LNCaP clone FGC (cell line): ENCODE results near the gene SET.
"Not testable (repeated sequence)": the region's sequence is repeated elsewhere in the genome, so short reads cannot be mapped to it uniquely, and the experiment has no call there.

ENCODE experiments used
- DNase-seq: peaks from one replicate; pipeline ENCODE4 v3.0.0-alpha.2; 2011; ENCODE audit warnings: low read depth
- H3K4me3 ChIP-seq: 2 replicates; pipeline ENCODE4 v1.5.1; 2011; ENCODE audit warnings: mild to moderate bottlenecking, low read depth, low read length, control low read depth
- TF ChIP-seq, protein P1 (sequence below): IDR thresholded peaks from 2 replicates; pipeline ENCODE4 v1.5.1; 2012; ENCODE audit warnings: mild to moderate bottlenecking; ENCODE audit not compliant: control insufficient read depth, insufficient read depth; ENCODE audit errors: extremely low read depth

The SET gene

DNA sequence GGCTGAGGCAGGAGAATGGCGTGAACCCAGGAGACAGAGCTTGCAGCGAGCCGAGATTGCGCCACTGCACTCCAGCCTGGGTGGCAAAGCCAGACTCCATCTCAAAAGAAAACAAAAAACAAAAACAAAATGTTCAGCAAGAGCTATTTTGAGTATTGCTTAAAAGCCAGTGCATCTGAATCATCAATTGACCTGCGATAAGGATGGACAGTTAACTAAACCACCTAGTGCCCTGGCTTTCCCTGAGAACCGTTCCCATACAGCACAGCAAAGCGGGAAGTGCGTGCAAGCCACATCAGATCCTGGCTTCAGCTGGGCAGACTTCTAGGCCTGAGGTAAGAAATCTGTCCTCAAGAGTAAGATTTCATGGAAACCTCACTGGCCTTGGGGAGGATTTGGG is 35.1 kb upstream of the SET start:
- TF ChIP-seq, protein P1, sequence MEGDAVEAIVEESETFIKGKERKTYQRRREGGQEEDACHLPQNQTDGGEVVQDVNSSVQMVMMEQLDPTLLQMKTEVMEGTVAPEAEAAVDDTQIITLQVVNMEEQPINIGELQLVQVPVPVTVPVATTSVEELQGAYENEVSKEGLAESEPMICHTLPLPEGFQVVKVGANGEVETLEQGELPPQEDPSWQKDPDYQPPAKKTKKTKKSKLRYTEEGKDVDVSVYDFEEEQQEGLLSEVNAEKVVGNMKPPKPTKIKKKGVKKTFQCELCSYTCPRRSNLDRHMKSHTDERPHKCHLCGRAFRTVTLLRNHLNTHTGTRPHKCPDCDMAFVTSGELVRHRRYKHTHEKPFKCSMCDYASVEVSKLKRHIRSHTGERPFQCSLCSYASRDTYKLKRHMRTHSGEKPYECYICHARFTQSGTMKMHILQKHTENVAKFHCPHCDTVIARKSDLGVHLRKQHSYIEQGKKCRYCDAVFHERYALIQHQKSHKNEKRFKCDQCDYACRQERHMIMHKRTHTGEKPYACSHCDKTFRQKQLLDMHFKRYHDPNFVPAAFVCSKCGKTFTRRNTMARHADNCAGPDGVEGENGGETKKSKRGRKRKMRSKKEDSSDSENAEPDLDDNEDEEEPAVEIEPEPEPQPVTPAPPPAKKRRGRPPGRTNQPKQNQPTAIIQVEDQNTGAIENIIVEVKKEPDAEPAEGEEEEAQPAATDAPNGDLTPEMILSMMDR = no peak
- DNase-seq = no peak
- H3K4me3 ChIP-seq = no peak overlapping the region

DNA sequence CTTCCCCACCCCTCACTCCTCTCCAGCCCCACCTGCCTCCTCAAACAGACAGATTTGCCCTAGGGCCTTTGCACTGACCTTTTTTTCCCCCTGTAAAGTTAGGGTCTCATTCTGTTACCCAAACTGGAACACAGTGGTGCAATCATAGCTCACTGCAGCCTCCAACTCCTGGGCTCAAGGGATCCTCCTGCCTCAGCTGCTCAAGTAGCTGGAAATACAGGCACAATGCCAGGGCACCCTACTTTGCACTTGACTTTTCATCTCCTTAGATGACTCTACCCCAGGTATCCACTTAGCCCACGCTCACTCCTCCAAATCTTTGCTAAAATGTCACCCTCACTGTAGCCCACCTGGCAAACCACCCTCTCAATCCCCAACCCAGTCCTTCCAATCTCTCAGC is 34.5 kb upstream of the SET start:
- DNase-seq = no peak
- TF ChIP-seq, protein P1 = no peak
- H3K4me3 ChIP-seq = no peak overlapping the region

DNA sequence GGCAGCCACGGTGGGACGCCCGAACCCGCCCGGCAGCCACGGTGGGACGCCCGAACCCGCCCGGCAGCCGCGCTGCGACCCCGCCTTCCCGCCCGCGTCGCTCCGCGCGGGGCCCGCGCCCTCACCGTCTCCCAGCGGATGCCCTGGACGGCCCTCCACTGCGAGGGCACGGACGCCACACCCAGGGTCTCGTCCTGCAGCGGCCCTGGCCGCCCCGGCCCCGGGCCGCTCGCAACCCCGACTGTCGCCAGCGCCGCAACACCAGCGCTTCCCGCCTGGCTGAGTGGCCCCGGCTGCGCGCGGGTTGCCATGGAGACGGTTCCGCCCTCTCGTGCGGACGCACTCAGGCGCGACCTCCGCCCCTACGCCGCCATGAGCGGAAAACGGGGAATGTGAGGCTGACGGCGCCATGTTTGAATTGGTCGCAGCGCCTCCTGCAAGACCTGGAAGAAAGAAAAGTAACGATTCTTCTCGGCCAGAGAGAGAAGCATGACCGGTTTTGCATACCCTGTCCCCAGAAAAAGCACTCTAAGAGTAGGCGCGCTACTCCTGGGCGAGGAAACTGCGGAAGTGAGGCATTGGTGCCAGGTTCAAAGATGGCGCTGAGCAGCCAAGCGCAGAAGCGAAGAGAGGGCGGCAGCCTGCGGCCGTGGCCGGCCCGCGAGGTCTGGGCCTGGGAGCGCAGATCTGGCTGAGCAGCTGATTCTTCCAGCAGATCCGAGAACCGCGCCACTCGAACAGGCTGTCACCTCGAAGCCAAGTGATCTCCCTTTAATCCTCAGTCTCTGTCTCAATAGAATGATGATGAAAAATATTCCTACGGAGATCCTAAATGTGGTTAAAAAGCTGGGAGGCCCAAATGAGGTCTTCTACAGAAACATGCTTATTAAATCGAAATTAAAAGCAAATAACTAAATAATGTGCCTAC is 32.3 kb upstream of the SET start, which contains the start of gene DYNC2I2:
TSS of gene DYNC2I2 (minus strand) at position 432 of the 928 bp plus-strand sequence. CDS start at position 311, 121 bp downstream.
- H3K4me3 ChIP-seq = peak within 1 kb of the TSS; percentile 53
- DNase-seq = peak; percentile 81
- TF ChIP-seq, protein P1 = no peak

DNA sequence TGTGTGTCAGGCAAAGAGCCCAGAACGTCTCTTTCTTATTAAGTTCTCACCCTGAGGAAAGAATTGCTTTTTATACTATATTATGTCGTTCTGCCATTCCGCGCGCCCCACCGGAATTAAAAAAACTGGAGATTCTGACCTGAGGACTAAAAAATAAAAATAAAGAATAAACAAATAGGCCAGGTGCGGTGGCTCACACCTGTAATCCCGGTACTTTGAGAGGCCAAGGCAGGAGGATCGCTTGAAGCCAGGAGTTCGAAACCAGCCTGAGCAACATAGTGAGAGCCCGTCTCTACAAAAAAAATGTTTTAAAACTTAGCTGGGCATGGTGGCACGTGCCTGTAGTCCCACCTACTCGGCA is 31.7 kb upstream of the SET start:
- TF ChIP-seq, protein P1 = no peak
- H3K4me3 ChIP-seq = peak overlapping the region; percentile 53
- DNase-seq = no peak

DNA sequence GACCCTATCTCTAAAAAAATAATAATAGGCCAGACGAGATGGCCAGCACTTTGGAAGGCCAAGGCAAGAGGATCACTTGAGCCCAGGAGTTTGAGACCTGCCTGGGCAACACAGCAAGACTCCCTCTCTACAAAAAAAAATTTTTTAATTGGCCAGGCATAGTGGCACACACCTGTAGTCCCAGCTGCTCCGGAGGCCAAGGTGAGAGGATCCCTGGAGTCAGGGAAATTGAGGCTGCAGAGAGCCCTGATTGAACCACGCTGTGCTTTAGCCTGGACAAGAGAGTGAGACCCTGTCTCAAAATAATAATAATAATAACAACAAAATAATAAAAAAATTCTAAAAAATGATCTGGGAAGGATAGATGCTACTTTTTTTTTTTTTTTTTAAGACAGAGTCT is 31.2 kb upstream of the SET start:
- TF ChIP-seq, protein P1 = no peak
- no peak for DNase-seq
- no peak overlapping the region for H3K4me3 ChIP-seq

DNA sequence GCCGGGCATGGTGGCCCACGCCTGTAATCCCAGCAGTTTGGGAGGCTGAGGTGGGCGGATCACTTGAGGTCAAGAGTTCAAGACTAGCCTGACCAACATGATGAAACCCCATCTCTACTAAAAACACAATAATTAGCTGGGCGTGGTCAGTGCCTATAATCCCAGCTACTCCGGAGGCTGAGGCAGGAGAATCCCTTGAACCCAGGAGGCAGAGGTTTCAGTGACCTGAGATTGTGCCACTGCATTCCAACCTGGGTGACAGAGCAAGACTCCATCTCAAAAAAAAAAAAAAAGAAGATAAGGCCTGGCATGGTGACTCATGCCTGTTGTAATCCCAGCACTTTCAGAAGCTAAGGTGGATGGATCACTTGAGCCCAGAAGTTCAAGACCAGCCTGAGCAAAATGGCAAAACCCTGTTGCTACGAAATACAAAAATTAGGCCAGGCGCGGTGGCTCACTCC is 22.5 kb upstream of the SET start:
- not testable (repeated sequence) for H3K4me3 ChIP-seq, DNase-seq

DNA sequence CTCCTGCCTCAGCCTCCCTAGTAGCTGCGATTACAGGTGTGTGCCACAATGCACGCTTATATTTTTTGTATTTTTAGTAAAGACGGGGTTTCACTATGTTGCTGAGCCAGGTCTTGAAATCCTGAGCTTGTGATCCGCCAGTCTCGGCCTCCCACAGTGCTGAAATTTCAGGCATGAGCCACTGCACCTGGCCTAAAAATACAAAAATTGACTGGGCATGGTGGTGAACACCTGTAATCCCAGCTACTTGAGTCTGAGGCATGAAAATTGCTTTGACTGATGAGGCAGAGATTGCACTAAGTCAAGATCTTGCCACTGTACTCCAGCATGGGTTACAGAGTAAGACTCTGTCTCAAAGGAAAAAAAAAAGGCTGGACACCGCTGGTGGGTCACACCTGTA is 19.2 kb upstream of the SET start:
- H3K4me3 ChIP-seq = no peak overlapping the region
- TF ChIP-seq, protein P1 = no peak
- no peak for DNase-seq
